ENCODE measurements around the gene SSBP3.

GRCh38 chr1:54338464-54338863, 67.7 kb downstream of the SSBP3 start:
- TF ChIP-seq, protein P1, sequence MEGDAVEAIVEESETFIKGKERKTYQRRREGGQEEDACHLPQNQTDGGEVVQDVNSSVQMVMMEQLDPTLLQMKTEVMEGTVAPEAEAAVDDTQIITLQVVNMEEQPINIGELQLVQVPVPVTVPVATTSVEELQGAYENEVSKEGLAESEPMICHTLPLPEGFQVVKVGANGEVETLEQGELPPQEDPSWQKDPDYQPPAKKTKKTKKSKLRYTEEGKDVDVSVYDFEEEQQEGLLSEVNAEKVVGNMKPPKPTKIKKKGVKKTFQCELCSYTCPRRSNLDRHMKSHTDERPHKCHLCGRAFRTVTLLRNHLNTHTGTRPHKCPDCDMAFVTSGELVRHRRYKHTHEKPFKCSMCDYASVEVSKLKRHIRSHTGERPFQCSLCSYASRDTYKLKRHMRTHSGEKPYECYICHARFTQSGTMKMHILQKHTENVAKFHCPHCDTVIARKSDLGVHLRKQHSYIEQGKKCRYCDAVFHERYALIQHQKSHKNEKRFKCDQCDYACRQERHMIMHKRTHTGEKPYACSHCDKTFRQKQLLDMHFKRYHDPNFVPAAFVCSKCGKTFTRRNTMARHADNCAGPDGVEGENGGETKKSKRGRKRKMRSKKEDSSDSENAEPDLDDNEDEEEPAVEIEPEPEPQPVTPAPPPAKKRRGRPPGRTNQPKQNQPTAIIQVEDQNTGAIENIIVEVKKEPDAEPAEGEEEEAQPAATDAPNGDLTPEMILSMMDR (conservative IDR thresholded peaks at IDR 0.05) = no peak
- TF ChIP-seq EZH2 (IDR thresholded peaks at IDR 0.05; ENCODE audit: low read depth) = no peak
